ENCODE measurements around the gene TBPL1. TPM values are rescaled to one million over a fixed set of nuclear protein-coding genes. Genes with fewer than 3 reads are reported as not detected.

The TBPL1 gene
- total RNA-seq, 1 experiment from 2014 or later: 42.1 TPM

DNA sequence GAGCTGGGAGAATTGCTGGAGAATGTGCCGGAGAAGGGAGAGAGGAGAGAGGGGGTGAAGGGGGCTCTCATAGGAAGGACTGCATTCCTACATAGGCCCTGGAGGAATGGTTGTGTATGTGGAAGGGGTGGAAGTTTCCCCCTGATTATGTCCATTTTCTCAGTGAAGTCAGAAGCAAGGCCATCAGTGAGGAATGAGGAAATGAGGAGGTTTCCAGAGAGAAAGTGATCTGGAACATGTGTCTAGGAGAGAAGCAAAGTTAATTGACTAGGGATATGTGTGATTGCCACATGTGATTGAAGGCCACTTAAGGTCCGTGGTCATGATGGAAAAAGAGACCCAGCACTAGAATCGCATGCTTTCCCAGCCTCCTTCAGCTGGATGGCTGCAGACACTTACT, 42.3 kb downstream of the TBPL1 start:
- H3K36me3 Mint-ChIP-seq: peaks cover 4% of the 10 kb centered on the region
- ChIA-PET POLR2A (no interaction called here), CTCF (interaction anchor here (0.7 to 1.9 kb wide), 2 partner anchors 68 to 102 kb away, joined by 3 to 14 read pairs; no protein-coding TSS in a partner anchor)
- H3K27ac Mint-ChIP-seq: no peak overlapping the region
- H3K4me3 Mint-ChIP-seq: no peak overlapping the region
- TF ChIP-seq, protein P1, sequence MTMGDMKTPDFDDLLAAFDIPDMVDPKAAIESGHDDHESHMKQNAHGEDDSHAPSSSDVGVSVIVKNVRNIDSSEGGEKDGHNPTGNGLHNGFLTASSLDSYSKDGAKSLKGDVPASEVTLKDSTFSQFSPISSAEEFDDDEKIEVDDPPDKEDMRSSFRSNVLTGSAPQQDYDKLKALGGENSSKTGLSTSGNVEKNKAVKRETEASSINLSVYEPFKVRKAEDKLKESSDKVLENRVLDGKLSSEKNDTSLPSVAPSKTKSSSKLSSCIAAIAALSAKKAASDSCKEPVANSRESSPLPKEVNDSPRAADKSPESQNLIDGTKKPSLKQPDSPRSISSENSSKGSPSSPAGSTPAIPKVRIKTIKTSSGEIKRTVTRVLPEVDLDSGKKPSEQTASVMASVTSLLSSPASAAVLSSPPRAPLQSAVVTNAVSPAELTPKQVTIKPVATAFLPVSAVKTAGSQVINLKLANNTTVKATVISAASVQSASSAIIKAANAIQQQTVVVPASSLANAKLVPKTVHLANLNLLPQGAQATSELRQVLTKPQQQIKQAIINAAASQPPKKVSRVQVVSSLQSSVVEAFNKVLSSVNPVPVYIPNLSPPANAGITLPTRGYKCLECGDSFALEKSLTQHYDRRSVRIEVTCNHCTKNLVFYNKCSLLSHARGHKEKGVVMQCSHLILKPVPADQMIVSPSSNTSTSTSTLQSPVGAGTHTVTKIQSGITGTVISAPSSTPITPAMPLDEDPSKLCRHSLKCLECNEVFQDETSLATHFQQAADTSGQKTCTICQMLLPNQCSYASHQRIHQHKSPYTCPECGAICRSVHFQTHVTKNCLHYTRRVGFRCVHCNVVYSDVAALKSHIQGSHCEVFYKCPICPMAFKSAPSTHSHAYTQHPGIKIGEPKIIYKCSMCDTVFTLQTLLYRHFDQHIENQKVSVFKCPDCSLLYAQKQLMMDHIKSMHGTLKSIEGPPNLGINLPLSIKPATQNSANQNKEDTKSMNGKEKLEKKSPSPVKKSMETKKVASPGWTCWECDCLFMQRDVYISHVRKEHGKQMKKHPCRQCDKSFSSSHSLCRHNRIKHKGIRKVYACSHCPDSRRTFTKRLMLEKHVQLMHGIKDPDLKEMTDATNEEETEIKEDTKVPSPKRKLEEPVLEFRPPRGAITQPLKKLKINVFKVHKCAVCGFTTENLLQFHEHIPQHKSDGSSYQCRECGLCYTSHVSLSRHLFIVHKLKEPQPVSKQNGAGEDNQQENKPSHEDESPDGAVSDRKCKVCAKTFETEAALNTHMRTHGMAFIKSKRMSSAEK (CRISPR knock-in tag; IDR thresholded peaks at IDR 0.05; ENCODE audit: borderline replicate concordance): no peak
- TF ChIP-seq MYBL2 (CRISPR knock-in tag; IDR thresholded peaks at IDR 0.05): no peak
- TF ChIP-seq, protein P2, sequence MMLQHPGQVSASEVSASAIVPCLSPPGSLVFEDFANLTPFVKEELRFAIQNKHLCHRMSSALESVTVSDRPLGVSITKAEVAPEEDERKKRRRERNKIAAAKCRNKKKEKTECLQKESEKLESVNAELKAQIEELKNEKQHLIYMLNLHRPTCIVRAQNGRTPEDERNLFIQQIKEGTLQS (CRISPR knock-in tag; conservative IDR thresholded peaks at IDR 0.05): no peak
- no peak for TF ChIP-seq RORB (CRISPR knock-in tag; IDR thresholded peaks at IDR 0.05)
- TF ChIP-seq, protein P3, sequence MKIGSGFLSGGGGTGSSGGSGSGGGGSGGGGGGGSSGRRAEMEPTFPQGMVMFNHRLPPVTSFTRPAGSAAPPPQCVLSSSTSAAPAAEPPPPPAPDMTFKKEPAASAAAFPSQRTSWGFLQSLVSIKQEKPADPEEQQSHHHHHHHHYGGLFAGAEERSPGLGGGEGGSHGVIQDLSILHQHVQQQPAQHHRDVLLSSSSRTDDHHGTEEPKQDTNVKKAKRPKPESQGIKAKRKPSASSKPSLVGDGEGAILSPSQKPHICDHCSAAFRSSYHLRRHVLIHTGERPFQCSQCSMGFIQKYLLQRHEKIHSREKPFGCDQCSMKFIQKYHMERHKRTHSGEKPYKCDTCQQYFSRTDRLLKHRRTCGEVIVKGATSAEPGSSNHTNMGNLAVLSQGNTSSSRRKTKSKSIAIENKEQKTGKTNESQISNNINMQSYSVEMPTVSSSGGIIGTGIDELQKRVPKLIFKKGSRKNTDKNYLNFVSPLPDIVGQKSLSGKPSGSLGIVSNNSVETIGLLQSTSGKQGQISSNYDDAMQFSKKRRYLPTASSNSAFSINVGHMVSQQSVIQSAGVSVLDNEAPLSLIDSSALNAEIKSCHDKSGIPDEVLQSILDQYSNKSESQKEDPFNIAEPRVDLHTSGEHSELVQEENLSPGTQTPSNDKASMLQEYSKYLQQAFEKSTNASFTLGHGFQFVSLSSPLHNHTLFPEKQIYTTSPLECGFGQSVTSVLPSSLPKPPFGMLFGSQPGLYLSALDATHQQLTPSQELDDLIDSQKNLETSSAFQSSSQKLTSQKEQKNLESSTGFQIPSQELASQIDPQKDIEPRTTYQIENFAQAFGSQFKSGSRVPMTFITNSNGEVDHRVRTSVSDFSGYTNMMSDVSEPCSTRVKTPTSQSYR (CRISPR knock-in tag; IDR thresholded peaks at IDR 0.05): no peak
- TF ChIP-seq, protein P4, sequence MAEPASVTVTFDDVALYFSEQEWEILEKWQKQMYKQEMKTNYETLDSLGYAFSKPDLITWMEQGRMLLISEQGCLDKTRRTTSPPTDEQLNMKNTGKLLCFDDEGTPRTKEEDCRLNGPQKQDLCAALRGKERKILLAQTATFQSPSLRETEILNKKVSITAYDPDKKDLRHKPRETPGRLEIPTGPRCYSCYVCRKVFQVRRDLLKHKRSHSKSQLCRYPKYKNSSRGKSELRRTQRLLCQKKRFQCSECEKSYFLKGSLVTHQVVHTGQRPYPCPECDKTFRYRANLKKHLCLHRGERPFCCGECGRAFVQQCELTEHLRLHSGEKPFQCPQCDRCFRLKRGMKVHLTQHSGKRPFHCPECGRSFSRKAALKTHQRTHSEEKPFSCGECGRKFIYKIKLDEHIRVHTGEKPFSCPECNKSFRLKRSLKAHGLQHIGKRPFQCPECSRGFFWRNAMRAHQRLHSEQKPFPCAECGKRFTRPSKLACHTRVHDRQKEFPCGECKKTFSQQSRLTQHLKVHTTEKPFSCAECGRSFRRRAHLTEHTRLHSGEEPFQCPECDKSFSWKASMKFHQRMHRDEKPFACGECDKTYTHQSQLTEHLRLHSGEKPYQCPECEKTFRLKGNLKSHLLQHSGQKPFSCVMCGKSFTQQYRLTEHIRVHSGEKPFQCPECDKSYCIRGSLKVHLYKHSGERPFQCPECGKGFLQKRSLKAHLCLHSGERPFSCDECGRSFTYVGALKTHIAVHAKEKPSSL (CRISPR knock-in tag; conservative IDR thresholded peaks at IDR 0.05): no peak
- no peak for TF ChIP-seq ZNF219 (CRISPR knock-in tag; IDR thresholded peaks at IDR 0.05; ENCODE audit: borderline replicate concordance)
- no peak for TF ChIP-seq JAZF1 (CRISPR knock-in tag; IDR thresholded peaks at IDR 0.05)
- no peak for TF ChIP-seq NR2C2 (CRISPR knock-in tag; IDR thresholded peaks at IDR 0.05)
- TF ChIP-seq, protein P5, sequence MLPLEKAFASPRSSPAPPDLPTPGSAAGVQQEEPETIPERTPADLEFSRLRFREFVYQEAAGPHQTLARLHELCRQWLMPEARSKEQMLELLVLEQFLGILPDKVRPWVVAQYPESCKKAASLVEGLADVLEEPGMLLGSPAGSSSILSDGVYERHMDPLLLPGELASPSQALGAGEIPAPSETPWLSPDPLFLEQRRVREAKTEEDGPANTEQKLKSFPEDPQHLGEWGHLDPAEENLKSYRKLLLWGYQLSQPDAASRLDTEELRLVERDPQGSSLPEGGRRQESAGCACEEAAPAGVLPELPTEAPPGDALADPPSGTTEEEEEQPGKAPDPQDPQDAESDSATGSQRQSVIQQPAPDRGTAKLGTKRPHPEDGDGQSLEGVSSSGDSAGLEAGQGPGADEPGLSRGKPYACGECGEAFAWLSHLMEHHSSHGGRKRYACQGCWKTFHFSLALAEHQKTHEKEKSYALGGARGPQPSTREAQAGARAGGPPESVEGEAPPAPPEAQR (CRISPR knock-in tag; IDR thresholded peaks at IDR 0.05): no peak
- TF ChIP-seq, protein P6, sequence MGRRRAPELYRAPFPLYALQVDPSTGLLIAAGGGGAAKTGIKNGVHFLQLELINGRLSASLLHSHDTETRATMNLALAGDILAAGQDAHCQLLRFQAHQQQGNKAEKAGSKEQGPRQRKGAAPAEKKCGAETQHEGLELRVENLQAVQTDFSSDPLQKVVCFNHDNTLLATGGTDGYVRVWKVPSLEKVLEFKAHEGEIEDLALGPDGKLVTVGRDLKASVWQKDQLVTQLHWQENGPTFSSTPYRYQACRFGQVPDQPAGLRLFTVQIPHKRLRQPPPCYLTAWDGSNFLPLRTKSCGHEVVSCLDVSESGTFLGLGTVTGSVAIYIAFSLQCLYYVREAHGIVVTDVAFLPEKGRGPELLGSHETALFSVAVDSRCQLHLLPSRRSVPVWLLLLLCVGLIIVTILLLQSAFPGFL (CRISPR knock-in tag; IDR thresholded peaks at IDR 0.05; ENCODE audit: borderline replicate concordance): no peak
- TF ChIP-seq GTF2I (CRISPR knock-in tag; conservative IDR thresholded peaks at IDR 0.05): no peak
- no peak for TF ChIP-seq ZNF232 (CRISPR knock-in tag; IDR thresholded peaks at IDR 0.05)
- no peak for TF ChIP-seq SMAD4 (CRISPR knock-in tag; IDR thresholded peaks at IDR 0.05)
- ATAC-seq: no peak
- peaks cover 14% of the 10 kb centered on the region for H3K4me1 Mint-ChIP-seq
- no peak for DNase-seq (ENCODE audit: low spot score)
- no peaks in the 10 kb centered on the region for H3K27me3 Mint-ChIP-seq (ENCODE audit: low read depth)
- H3K9me3 Mint-ChIP-seq: peaks cover 4% of the 10 kb centered on the region
